ENCODE data around the gene HPCA.
A peak's percentile ranks its signal among the peaks of the same experiment; 100 is the strongest.

HPCA gene

GRCh38 chr1:32939655-32940371 is 53.5 kb downstream of the HPCA start:
- peak; percentile 60 for DNase-seq

GRCh38 chr1:32944180-32944579 is 57.9 kb downstream of the HPCA start:
- no peak for DNase-seq

Data from stimulated activated CD8-positive, alpha-beta memory T cell treated with anti-CD3 and anti-CD28 coated beads, Interleukin-4, amount 100 ng/mL, for 48 hours (primary cell).